Eye (tissue), 1 donor: Measurements from ENCODE around the gene PELI3.
"Not testable (repeated sequence)": the region's sequence is repeated elsewhere in the genome, so short reads cannot be mapped to it uniquely, and the experiment has no call there.

Source experiments
- DNase-seq: peaks from one replicate; pipeline ENCODE4 v3.0.0-alpha.2; 2015

Gene PELI3, protein sequence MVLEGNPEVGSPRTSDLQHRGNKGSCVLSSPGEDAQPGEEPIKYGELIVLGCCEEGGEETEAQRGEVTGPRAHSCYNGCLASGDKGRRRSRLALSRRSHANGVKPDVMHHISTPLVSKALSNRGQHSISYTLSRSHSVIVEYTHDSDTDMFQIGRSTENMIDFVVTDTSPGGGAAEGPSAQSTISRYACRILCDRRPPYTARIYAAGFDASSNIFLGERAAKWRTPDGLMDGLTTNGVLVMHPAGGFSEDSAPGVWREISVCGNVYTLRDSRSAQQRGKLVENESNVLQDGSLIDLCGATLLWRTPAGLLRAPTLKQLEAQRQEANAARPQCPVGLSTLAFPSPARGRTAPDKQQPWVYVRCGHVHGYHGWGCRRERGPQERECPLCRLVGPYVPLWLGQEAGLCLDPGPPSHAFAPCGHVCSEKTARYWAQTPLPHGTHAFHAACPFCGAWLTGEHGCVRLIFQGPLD

DNA sequence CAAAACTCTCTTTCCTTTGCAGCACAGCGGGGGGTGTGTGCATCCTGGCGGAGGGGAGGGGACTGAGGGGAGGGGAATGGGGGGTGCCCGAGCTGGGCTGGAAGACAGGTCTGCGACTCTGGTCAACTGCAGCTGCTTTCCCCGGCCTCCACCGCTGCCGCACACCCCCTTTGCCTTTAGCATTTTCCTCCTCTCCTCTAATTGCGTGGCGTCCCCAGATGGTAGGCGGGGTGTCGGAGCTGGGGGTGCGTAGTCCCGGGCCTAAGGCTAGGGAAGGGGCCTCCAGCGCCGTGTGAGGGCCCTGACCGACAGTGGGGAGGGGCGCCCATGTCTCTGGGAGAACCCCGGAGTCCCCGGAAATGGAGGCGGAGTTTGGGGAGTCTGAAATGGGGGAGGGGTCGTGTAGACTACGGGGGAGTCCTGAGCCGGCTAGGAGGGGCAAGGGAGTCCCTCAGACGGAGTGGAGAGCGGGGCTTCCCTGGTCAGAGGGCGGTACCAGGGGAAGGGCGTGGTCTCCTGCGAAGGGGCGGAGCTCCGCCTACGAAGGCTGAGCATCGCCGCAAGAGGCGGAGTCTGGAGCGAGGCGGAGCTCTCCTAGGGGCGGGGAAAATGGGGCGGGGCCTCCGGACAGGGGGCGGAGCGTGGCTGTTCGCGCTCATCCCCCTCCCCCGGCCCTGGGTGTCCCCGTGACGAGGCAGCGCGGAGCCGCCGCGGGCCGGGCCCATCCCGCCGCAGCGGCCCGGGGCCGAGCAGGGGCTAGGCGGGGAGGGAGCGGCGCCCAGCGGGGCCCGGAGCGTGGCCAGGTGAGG lies at the start of gene PELI3:
TSS of gene PELI3 (plus strand) at position 681 of the 809 bp plus-strand sequence. CDS start 1,224 bp downstream, outside the sequence.
- DNase-seq: peak; percentile 98

DNA sequence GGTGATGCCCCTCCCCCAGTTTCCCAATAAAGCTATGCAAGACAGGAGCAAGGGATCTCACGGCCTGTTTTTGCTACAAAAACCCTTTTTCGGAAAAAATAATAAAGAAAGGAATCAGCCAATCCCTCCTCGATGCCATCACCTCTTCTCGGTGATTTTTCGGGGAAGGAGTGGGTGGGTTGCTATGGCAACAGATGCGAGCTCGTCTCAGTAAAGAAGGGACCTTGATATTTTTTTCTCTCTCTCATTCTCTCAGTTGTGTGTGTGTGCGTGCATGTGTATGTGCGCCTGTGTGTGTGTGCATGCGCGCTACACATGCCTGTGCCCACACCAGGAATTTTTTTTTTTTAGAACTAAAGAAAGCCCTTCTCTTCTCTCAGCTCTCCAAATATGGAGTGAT lies 49.7 kb upstream of the PELI3 start:
- DNase-seq: no peak

DNA sequence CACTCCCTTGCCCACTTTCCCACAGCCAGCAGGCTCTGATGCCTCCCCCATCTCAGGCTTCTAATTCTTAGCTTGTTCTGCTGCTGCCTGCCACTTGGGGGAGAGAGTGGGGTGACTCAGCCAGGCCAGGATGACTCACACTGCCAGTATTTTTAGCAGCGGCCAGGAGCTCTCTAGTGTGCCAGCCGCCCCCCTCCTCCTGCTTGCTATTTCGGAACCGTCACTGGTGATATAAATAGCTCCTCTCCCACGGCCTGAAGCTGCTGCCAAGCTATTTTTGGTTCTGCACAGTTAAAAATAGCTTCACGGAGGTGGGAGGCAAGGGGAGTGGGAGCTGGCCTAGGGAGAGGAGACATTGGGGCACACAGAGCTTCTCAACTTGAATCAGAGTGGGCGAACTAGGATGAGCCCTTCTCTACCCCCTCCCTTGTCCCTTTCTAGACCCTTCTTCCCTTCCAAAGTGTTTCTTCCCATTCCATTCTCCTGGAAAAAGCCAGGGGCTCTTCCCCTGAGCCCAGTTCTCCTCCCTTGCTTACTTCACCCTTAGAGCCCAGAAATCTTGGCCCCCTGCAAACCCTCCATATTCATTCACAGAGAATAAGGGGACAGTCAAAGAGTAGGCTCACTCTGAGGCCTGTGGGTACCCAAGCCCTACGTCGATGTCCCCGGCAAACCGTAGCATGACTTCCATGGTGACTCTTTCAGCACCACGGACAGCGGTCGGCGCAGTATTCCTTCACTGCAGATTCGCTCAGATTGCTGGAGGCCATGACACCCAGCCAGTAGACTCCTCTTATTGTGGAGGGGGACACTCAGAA lies 48.3 kb upstream of the PELI3 start:
- peak; percentile 87 for DNase-seq

DNA sequence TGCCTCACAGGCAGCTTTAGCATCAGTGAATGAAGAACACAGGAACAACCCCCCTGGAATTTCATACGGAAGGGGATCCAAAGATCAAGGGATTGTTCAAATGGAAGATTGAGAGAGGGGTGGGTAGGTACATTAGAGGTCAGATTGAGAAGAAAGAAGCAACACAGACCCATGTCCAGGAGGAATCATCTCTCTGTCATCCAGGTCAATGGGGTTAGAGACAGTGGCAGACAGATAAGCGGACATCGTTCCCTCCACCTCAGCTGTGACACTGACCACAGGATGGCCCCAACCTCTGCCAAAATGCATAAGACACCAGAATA lies 47.8 kb upstream of the PELI3 start:
- DNase-seq: no peak

DNA sequence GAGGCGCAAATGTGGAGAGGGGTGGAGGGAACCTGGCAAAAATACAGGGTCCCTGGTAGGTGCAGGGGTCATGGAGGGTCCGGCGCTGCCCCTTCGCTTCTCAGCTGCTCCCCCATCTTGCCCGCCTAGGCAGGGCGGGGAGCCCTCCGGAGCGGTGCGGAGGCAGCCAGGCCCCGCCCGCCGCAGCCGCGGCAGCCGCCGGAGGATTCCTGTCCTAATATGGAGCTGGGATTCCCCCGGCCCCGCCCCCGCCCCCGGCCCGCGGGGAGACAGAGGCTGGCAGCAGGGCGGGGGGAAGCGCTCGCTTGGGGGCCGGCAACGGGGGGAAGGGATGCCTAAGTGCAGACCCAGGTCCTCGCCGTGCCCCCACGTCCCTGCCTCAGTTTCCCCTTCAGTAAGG lies 46.9 kb upstream of the PELI3 start:
- peak; percentile 25 for DNase-seq

DNA sequence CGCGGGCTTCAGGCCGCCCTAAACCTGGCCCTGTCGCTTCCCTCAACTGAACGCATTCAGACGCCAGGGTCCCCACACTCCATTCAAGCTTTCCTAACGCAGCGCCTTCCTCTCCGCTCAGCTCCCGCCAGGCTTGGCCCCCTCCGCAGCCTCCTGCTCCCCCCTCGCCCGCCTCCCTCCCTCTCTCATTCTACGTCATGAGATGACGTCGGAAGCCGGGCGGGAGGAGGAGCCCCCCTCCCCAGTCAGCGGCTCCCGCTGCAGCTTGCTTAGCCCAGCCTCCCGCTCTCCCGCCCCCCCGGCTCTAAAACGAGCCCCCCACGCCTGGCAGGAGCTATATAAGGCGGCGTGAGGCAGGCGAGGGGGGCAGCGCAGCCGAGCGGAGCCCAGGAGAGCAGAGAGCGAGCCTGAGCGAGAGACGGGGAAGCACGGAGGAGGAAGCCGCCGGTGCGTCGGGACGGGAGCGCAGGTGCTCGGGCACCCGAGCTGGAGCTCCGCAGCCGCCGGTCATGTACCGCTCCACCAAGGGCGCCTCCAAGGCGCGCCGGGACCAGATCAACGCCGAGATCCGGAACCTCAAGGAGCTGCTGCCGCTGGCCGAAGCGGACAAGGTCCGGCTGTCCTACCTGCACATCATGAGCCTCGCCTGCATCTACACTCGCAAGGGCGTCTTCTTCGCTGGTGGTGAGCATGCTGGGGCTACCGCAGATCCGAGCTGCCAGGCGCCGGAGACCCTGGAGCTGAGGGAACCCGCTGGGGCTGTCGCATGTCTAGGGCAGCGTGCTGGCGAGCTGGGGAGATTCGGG lies 45.8 kb upstream of the PELI3 start, which contains the start of gene NPAS4:
TSS of gene NPAS4 (plus strand) at position 365 of the 806 bp plus-strand sequence. CDS start at position 510, 145 bp downstream.
- peak; percentile 42 for DNase-seq

DNA sequence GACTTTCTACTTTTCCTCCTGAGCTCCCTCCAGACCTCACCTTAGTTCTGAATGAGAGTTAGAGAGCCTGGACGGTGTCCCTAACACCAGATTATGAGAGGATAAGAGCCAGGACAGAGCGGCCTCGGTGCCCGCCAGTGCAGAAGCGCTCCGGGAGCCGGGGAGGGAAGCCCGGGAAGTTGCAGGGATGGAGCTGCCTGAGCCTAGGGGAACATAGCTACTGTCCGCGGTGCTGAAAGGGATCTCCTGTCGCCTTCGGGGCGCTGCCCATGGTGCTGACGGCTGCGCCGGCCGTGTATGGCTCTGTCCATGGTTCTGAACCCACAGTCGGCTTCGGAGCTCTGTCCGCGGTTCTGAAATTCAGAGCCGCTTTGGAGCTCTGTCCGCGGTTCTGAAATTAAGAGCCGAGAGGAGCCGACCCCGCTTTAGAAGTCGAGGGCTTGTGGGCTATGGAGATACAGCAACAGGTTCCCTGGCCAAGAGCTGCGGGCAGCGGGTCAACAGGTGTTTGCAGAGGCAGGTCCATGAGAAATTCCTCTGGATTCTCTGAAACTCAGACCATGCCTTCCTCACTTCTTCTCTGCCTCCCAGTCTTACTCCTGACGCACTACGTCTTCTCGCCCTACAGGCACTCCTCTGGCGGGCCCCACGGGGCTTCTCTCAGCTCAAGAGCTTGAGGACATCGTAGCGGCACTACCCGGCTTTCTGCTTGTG lies 45.1 kb upstream of the PELI3 start:
- peak; percentile 98 for DNase-seq

DNA sequence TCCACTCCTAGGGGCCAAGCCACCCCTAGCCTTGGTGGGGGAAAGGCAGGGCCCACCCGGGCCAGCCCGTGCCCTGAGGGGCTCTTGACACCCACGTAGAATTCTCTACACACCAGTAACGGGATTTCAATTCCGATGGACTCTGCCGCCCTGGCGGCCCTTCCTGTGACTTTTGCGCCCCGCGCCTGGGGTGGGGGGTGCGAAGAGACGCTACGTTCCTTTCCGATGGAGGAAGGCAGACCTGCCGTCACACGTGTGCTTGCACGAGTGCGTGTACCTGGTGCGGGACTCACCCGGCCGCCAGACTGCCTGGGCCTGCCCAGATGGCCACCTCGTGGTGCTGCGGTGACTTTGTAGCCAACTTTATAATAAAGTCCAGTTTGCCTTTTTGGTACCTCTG lies 40.4 kb upstream of the PELI3 start:
- no peak for DNase-seq

DNA sequence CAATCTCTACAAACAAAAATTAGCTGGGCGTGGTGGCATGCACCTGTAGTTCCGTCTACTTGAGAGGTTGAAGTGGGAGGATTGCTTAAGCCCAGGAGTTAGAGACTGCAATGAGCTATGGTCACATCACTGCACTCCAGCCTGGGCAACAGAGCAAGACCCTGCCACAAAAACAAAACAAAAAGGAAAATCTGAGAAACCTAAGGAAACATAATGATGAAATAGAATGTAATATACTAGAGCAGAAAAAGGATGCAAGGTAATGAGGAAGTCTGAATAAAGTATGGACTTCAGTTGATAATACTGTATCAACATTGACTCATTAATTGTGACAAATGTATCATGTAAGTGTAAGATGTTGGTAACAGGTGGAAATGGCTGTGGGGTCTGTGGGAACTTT lies 37.8 kb upstream of the PELI3 start:
- DNase-seq: no peak

DNA sequence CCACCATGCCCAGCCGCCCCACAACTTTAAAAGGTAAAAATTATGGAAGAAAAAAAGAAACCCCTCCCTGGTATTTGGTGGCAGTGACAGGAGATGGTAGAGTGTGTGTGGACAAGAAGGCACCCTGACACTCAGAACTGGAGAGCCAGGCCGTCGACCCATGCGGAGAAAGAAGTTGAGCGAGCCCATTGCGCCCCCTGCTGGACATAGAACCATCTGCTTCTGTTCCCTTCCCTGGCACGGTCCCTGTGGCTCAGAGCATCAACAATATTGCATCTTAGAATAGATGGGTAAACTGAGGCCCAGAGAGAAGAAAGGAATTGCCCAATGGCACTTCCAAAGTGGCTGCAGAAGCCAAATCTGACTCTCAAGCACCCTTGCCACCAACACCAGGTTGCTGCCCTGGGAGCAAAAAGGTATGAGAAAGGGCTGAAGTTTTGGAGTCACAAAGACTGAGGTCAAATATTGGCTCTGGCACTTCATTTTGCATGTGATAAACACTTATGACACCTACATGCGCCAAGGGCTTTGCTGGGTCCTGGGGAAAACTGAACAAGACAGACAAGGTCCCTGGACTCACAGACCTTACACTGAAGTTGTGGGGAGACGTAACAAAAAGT lies 36.6 kb upstream of the PELI3 start:
- DNase-seq: peak; percentile 90

DNA sequence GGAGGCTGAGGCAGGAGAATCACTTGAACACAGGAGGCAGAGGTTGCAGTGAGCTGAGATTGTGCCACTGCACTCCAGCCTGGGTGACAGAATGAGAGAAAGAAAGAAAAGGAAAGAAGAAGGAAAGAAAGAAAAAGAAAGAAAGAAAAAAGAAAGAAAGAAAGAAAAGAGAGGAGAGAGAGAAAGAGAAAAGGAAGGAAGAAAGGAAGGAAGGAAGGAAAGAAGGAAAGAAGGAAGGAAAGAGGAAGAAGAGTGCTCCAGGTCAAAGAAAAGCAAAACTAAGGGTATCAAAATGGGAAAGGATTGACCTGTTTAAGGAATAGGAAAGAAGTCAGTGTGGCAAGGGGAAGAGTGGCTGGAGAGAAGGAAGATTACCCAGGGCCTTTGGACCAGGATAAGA lies 35.4 kb upstream of the PELI3 start:
- DNase-seq: not testable (repeated sequence)

DNA sequence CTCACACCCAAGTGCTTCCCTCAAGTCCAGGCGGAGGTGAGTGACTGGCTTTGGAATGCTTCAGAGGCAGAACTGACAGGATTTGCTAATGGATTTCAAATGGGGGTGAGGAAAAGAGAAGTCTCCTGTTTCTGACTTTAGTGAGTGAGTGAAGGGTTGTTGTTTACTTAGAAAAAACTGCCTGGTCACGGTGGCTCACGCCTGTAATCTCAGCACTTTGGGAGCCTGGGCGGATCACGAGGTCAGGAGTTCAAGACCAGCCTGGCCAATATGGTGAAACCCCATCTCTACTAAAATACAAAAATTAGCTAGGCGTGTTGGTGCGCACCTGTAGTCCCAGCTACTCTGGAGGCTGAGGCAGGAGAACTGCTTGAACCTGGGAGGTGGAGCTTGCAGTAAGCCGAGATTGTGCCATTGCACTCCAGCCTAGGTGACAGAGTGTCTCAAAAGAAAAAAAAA lies 34.8 kb upstream of the PELI3 start:
- DNase-seq: not testable (repeated sequence)

DNA sequence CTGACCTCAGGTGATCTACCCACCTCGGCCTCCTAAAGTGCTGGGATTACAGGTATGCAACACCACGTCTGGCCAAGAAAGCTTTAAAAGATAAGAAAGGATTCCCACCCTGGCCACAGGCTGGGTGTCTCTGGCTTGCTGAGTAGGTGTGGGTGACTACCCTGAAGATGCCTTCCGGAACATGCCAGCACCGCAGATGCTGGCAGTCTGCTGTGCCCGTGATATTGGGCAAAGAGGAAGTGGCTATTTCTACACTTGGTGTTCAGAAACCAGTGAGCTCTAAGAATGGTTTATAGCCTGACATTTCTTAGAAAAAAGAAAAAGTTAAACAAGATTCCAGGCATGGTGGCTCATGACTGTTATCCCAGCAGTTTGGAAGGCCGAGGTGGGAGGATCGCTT lies 34.1 kb upstream of the PELI3 start:
- DNase-seq: no peak

DNA sequence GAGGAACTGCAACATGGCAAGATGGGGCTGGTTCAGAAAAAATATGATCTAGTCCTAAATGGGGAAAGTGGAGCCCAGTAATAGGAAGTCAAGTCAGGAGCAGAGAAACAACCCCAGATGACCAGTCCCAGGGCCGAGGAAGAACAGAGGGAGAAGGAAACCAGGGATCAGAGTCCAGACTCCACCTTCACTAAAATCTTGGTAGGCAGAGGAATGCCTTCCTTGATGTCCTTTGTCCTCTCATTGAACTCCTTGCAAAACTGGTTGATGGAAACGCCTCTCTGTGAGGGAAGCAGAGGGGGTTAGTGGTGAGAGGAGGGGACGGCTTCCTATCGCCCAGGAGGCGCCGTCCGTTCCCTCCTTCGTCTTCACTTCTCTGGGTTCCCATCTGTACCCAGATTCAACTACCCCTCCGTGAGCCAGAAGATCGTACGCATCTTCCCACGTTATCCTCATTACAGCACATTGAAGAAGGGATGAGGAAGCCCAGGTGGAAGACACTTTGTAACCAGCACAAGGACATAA lies 28.7 kb upstream of the PELI3 start:
- DNase-seq: no peak

DNA sequence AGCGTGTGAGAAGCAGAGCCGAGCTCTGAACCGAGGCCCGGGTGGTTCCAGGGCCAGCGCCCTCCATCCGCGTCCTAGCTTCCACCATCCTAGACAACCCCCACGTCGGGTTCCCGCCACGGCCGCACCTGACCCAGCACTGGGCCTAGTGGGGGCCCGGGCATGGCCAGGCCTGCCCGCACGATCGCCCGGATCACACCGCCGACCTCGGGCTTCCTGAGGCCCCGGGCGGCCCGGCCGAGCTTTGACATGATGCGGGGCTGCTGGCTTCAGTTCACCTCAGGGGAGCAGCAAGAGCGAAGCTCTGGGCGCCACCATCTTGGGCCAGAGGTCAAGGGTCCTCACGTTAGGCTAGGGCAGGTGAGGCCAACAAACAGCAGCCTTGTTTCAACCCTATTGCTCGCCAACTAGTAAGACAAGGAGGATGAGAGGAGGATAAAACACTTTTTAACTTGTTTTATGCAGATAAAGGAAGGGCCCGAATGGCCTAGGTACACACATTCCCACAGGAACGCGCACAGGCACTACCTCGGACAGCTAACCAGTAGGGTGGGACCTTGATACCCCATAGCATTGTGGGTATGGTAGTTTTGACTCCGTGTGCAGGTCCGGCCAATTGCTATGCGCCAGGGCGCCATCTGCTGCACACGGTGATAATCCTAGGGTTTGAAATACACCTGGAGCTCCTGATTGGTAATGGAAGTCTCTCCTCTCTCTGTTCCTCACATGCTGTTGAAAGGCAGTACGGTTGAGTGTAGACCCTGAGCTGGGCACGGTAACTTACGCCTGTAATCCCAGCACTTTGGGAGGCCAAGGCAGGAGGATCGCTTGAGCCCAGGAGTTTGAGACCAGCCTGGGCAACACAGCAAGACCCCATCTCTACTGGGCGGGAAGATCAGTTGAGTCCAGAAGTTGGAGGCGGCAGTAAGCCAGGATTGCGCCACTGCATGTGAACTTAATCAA lies 27.9 kb upstream of the PELI3 start, which contains the start of gene MRPL11:
TSS of gene MRPL11 (minus strand) at position 345 of the 963 bp plus-strand sequence. CDS start at position 251, 94 bp downstream.
- DNase-seq: peak; percentile 99

DNA sequence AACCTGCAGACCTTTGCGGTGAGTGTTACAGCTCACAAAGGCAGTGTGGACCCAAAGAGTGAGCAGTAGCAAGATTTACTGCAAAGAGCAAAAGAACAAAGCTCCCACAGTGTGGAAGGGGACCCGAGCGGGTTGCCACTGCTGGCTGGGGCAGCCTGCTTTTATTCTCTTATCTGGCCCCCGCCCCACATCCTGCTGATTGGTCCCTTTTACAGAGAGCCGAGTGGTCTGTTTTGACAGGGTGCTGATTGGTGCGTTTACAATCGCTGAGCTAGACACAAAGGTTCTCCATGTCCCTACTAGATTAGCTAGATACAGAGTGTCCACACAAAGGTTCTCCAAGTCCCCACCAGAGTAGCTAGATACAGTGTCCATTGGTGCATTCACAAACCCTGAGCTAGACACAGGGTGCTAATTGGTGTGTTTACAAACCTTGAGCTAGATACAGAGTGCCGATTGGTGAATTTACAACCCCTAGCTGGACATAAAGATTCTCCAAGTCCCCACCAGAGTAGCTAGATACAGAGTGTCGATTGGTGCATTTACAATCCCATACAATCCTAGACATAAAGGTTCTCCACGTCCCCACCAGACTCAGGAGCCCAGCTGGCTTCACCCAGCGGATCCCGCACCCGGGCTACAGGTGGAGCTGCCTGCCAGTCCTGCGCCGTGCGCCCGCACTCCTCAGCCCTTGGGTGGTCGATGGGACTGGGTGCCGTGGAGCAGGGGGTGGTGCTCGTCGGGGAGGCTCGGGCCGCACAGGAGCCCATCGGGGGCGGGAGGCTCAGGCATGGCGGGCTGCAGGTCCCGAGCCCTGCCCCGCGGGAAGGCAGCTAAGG lies 26.4 kb upstream of the PELI3 start:
- DNase-seq: not testable (repeated sequence)

DNA sequence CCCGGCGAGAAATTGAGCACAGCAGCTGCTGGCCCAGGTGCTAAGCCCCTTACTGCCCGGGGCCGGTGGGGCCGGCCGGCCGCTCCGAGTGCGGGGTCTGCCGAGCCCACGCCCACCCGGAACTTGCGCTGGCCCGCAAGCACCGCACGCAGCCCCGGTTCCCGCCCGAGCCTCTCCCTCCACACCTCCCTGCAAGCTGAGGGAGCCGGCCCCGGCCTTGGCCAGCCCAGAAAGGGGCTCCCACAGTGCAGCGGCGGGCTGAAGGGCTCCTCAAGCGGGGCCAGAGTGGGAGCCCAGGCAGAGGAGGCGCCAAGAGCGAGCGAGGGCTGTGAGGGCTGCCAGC lies 25.8 kb upstream of the PELI3 start:
- not testable (repeated sequence) for DNase-seq

DNA sequence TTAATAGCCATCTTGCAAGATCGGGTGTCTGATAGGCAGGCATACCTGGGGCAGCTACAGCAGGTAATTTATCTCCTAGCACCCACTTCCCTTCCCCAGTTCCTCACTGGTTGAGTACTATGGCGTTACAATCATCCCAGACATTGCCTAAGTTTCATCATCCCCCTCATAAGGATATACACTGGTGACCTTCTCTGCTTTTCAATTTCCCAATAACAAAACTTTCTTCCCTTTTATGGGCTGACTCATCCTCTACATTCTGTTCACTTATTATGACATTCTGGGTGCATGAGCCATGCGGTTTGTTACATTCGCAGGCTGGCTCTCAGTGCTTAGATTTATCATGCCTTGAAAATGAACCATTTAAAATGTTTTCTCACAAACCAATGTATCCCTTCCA lies 23.1 kb upstream of the PELI3 start:
- no peak for DNase-seq
